PC-3 (cell line): ENCODE results near the gene KCNJ10. TPM values are rescaled to one million over a fixed set of nuclear protein-coding genes. Genes with fewer than 3 reads are reported as not detected.
A peak's percentile ranks its signal among the peaks of the same experiment; 100 is the strongest.
"Not testable (repeated sequence)": the region's sequence is repeated elsewhere in the genome, so short reads cannot be mapped to it uniquely, and the experiment has no call there.

Experiments used
- ATAC-seq: fragments of 200-7000 bp; cut with Tn5 transposase; 2 replicates; pipeline ENCODE4 v1.9.1; 2020; ENCODE audit warnings: mild to moderate bottlenecking, moderate library complexity
- BruUV-seq: library from RNA; stranded (reverse); fragments of 400-500 nt; replicated peaks from 2 replicates; lab custom pipeline; 2021; lab: Mats Ljungman, UMichigan
- CTCF ChIA-PET: fragments of 300-600 bp; sonication (Branson Sonifier 250); formaldehyde crosslinking; loops from one replicate; lab custom pipeline; 2022; ENCODE audit warnings: antibody characterized with exemption; lab: Charles Lee
- POLR2A ChIA-PET: fragments of 300-600 bp; sonication (Branson Sonifier 250); formaldehyde crosslinking; loops from one replicate; lab custom pipeline; 2022; ENCODE audit warnings: antibody characterized with exemption; ENCODE audit not compliant: unreplicated experiment; lab: Charles Lee
- DNase-seq: peaks from one replicate; pipeline ENCODE4 v3.0.0-alpha.2; 2015
- H2AFZ ChIP-seq: fragments of 300-600 bp; sonication (generic); 2 replicates; pipeline ENCODE4 v1.6.0; 2016; ENCODE audit warnings: antibody characterized with exemption, low read length
- H3F3A ChIP-seq: fragments of 300-600 bp; sonication (generic); one replicate; pipeline ENCODE4 v1.6.0; 2017; ENCODE audit warnings: antibody characterized with exemption, low read length, control low read depth, mild to moderate bottlenecking; ENCODE audit not compliant: unreplicated experiment
- H3K27ac ChIP-seq: fragments of 300-600 bp; sonication (generic); 2 replicates; pipeline ENCODE4 v1.5.1; 2016; ENCODE audit warnings: mild to moderate bottlenecking, low read length
- H3K27me3 ChIP-seq: fragments of 300-600 bp; sonication (generic); 2 replicates; pipeline ENCODE4 v1.6.1; 2016; ENCODE audit warnings: low read length, mixed read lengths
- H3K36me3 ChIP-seq: fragments of 300-600 bp; sonication (generic); 2 replicates; pipeline ENCODE4 v1.6.1; 2016; ENCODE audit warnings: low read depth, mixed run types, low read length, mixed read lengths
- H3K4me1 ChIP-seq: fragments of 300-600 bp; sonication (generic); 2 replicates; pipeline ENCODE4 v1.5.1; 2016; ENCODE audit warnings: low read length; ENCODE audit not compliant: insufficient read depth
- H3K4me2 ChIP-seq: fragments of 300-600 bp; sonication (generic); 2 replicates; pipeline ENCODE4 v1.6.0; 2016; ENCODE audit warnings: low read length
- H3K4me3 ChIP-seq: fragments of 300-600 bp; sonication (generic); 2 replicates; pipeline ENCODE4 v1.5.1; 2016; ENCODE audit warnings: mild to moderate bottlenecking, low read length, mixed read lengths
- H3K79me2 ChIP-seq: fragments of 300-600 bp; sonication (generic); 2 replicates; pipeline ENCODE4 v1.6.1; 2017; ENCODE audit warnings: low read length, mixed read lengths
- H3K9ac ChIP-seq: fragments of 300-600 bp; sonication (generic); 2 replicates; pipeline ENCODE4 v1.6.0; 2016; ENCODE audit warnings: mild to moderate bottlenecking, low read length
- H3K9me2 ChIP-seq: fragments of 300-600 bp; sonication (generic); replicated peaks from 2 replicates; pipeline ENCODE4 v1.6.1; 2016; ENCODE audit warnings: mixed run types, low read length, mixed read lengths
- H3K9me3 ChIP-seq: fragments of 300-600 bp; sonication (generic); 2 replicates; pipeline ENCODE4 v1.6.1; 2016; ENCODE audit warnings: low read length, mixed read lengths
- H4K20me1 ChIP-seq: fragments of 300-600 bp; sonication (generic); 2 replicates; pipeline ENCODE4 v1.6.1; 2016; ENCODE audit warnings: low read length, mixed read lengths
- CTCF ChIP-seq: fragments of 300-600 bp; sonication (generic); conservative IDR thresholded peaks from 2 replicates; pipeline ENCODE4 v1.5.1; 2017; ENCODE audit warnings: antibody characterized with exemption, low read depth, mild to moderate bottlenecking, low read length
- EZH2 ChIP-seq: fragments of 300-600 bp; sonication (generic); IDR thresholded peaks from one replicate; pipeline ENCODE4 v1.6.1; 2017; ENCODE audit warnings: antibody characterized with exemption, mild to moderate bottlenecking, low read length; ENCODE audit not compliant: unreplicated experiment
- EZH2phosphoT487 ChIP-seq: fragments of 300-600 bp; sonication (generic); IDR thresholded peaks from 2 replicates; pipeline ENCODE4 v1.6.1; 2018; ENCODE audit warnings: mild to moderate bottlenecking, antibody characterized with exemption, low read length, borderline replicate concordance
- intact Hi-C: fragments of 100-400 bp; cut with micrococcal nuclease; formaldehyde crosslinking; loops from 2 replicates; pipeline ENCODE4 v1.9.0; 2023
- total RNA-seq: library from RNA; depleted of rRNA; stranded (reverse); fragments of >200 nt; gene quantifications from 2 replicates; pipeline ENCODE4 v1.2.3, GENCODE V29; 2014

KCNJ10 gene
- total RNA-seq, 1 experiment from 2014 or later, result 0.15 TPM

- CTCF ChIA-PET, result interaction anchor here (0.8 kb wide), 1 partner anchor 543 kb away, joined by 4 read pairs; no protein-coding TSS in a partner anchor
- Histone ChIP-seq H2AFZ (no peak overlapping the region), H3F3A (no peaks in the 10 kb centered on the region), H3K27ac (no peak overlapping the region), H3K4me2 (no peak overlapping the region), H3K9ac (no peak overlapping the region), H4K20me1 (no peaks in the 10 kb centered on the region), H3K9me3 (no peaks in the 10 kb centered on the region), H3K79me2 (no peaks in the 10 kb centered on the region), H3K27me3 (peaks cover 69% of the 10 kb centered on the region), H3K4me3 (no peak overlapping the region), H3K36me3 (no peaks in the 10 kb centered on the region), H3K4me1 (no peaks in the 10 kb centered on the region), H3K9me2 (no peaks in the 10 kb centered on the region)
- ATAC-seq (no peak), DNase-seq (no peak)
- intact Hi-C loops, result no loop called here
- POLR2A ChIA-PET, result no interaction called here
- TF ChIP-seq EZH2, result no peak
- no peak for TF ChIP-seq CTCF
- no peak for TF ChIP-seq EZH2phosphoT487
- no TSS peak for BruUV-seq
These were observed 19.3 kb downstream of the KCNJ10 start for GRCh38 chr1:160050619-160051018.

DNA sequence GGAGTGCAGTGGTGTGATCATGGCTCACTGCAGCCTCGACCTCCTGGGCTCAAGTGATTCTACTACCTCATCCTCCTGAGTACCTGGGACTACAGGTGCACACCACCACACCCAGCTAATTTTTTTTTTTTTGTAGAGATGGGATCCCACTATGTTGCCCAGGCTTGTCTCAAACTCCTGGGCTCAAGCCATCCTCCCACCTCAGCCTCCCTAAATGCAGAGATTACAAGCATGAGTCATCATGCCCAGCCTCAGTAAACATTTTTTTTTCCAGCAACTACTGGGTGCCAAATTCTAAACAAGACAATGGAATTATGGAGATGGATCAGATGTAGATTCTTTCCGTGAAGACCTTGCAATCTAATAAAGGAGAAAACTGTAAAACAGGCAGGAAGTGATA, 19.8 kb downstream of the KCNJ10 start:
- H3K4me2 ChIP-seq, H3K79me2 ChIP-seq, intact Hi-C loops, H3K27ac ChIP-seq, H4K20me1 ChIP-seq, H3K36me3 ChIP-seq, H3K4me1 ChIP-seq, H3F3A ChIP-seq, H3K9ac ChIP-seq, BruUV-seq, H3K9me3 ChIP-seq, POLR2A ChIA-PET, H3K4me3 ChIP-seq, H2AFZ ChIP-seq, H3K9me2 ChIP-seq, ATAC-seq: not testable (repeated sequence)
- DNase-seq, result peak; percentile 37
- CTCF ChIA-PET, result interaction anchor here (0.6 to 0.8 kb wide), 2 partner anchors 42 to 542 kb away, joined by 4 read pairs; no protein-coding TSS in a partner anchor
- H3K27me3 ChIP-seq, result peaks cover 66% of the 10 kb centered on the region

- no peak for DNase-seq
- Histone ChIP-seq H3K36me3 (no peaks in the 10 kb centered on the region), H2AFZ (no peak overlapping the region), H3K79me2 (no peaks in the 10 kb centered on the region), H4K20me1 (no peaks in the 10 kb centered on the region), H3K4me2 (no peak overlapping the region), H3K9ac (no peak overlapping the region), H3K4me3 (no peak overlapping the region), H3K27me3 (peaks cover 64% of the 10 kb centered on the region), H3K9me3 (no peaks in the 10 kb centered on the region), H3K9me2 (no peaks in the 10 kb centered on the region), H3K27ac (no peak overlapping the region), H3F3A (no peaks in the 10 kb centered on the region), H3K4me1 (no peaks in the 10 kb centered on the region)
- no peak for ATAC-seq
- intact Hi-C loops, result no loop called here
- ChIA-PET POLR2A (no interaction called here), CTCF (no interaction called here)
- TF ChIP-seq EZH2phosphoT487, result no peak
- no peak for TF ChIP-seq EZH2
- TF ChIP-seq CTCF, result no peak
- BruUV-seq, result no TSS peak
These were observed 20.9 kb downstream of the KCNJ10 start for GRCh38 chr1:160049101-160049500.
